H1 (cell line): ENCODE data around the gene MPP2. TPM values are rescaled to one million over a fixed set of nuclear protein-coding genes. Genes with fewer than 3 reads are reported as not detected.
A peak's percentile ranks its signal among the peaks of the same experiment; 100 is the strongest.

Source experiments
- CTCF ChIA-PET: fragments of 300-600 bp; sonication (Branson Sonifier 250); formaldehyde crosslinking; loops from one replicate; lab custom pipeline; 2021; ENCODE audit not compliant: partially characterized antibody; lab: Charles Lee
- POLR2A ChIA-PET: fragments of 300-600 bp; sonication (Branson Sonifier 250); formaldehyde crosslinking; loops from one replicate; lab custom pipeline; 2021; ENCODE audit warnings: inconsistent platforms; ENCODE audit not compliant: partially characterized antibody; lab: Charles Lee
- DNase-seq, 2 experiments: peaks; one replicate each; pipeline versions ENCODE4 v3.0.0 to v3.0.0-alpha.2; 2010 to 2022; ENCODE audit warnings: low spot score in 2 of 2, low read depth in 1 of 2, mixed read lengths in 1 of 2
- FAIRE-seq: peaks from 2 replicates; lab custom pipeline; 2011; peaks lifted over from hg19 to GRCh38; lab: Jason Lieb, UNC
- H2AFZ ChIP-seq: 2 replicates; pipeline ENCODE4 v1.8.1; 2012; ENCODE audit warnings: low read length, inconsistent platforms
- H2AK5ac ChIP-seq: 2 replicates; pipeline ENCODE4 v1.6.1; 2013; ENCODE audit warnings: low read depth, low read length
- H2BK120ac ChIP-seq: replicated peaks from 2 replicates; pipeline ENCODE3; 2013; ENCODE audit warnings: low read depth, low read length, inconsistent platforms
- H2BK12ac ChIP-seq: 2 replicates; pipeline ENCODE4 v1.6.1; 2013; ENCODE audit warnings: low read depth, low read length
- H2BK15ac ChIP-seq: 2 replicates; pipeline ENCODE4 v1.6.1; 2013; ENCODE audit warnings: low read length
- H2BK20ac ChIP-seq: 2 replicates; pipeline ENCODE4 v1.6.1; 2013; ENCODE audit warnings: low read length
- H2BK5ac ChIP-seq: 2 replicates; pipeline ENCODE4 v1.6.1; 2013; ENCODE audit warnings: low read depth, low read length
- H3K14ac ChIP-seq: 2 replicates; pipeline ENCODE4 v1.6.1; 2013; ENCODE audit warnings: inconsistent platforms; ENCODE audit not compliant: insufficient read length
- H3K18ac ChIP-seq: 2 replicates; pipeline ENCODE4 v1.6.1; 2013; ENCODE audit warnings: low read length; ENCODE audit errors: extremely low read depth
- H3K23ac ChIP-seq: 2 replicates; pipeline ENCODE4 v1.6.1; 2013; ENCODE audit warnings: inconsistent platforms; ENCODE audit not compliant: insufficient read length
- H3K23me2 ChIP-seq: 2 replicates; pipeline ENCODE4 v1.6.1; 2013; ENCODE audit warnings: low read depth, low read length
- H3K27ac ChIP-seq: 2 replicates; pipeline ENCODE4 v1.6.1; 2011; ENCODE audit warnings: low read depth, low read length, inconsistent platforms
- H3K27me3 ChIP-seq, 4 experiments: replicated peaks in 1 of 4; 1 replicate in 1 of 4; 2 replicates in 3 of 4; pipeline versions ENCODE4 v1.6.1 to v1.8.1; 2011 to 2013; ENCODE audit warnings: low read length in 3 of 4, mild to moderate bottlenecking in 3 of 4, inconsistent platforms in 2 of 4, mixed read lengths in 2 of 4, moderate library complexity in 1 of 4; ENCODE audit not compliant: control insufficient read depth in 3 of 4, insufficient read depth in 3 of 4; ENCODE audit errors: extremely low read depth in 1 of 4
- H3K36me3 ChIP-seq, 4 experiments: 2 replicates each; pipeline versions ENCODE4 v1.6.1 to v1.8.1; 2011 to 2013; ENCODE audit warnings: mild to moderate bottlenecking in 4 of 4, low read length in 3 of 4, moderate library complexity in 2 of 4, control low read depth in 1 of 4, inconsistent platforms in 1 of 4; ENCODE audit not compliant: insufficient read depth in 4 of 4, control insufficient read depth in 2 of 4
- H3K4ac ChIP-seq: replicated peaks from 2 replicates; pipeline ENCODE3; 2013; ENCODE audit warnings: low read length, low read depth, mixed read lengths, inconsistent platforms; ENCODE audit not compliant: insufficient read length
- H3K4me1 ChIP-seq, 4 experiments: replicated peaks in 1 of 4; 1 replicate in 1 of 4; 2 replicates in 3 of 4; pipeline versions ENCODE4 v1.6.1 to v1.8.1; 2011 to 2013; ENCODE audit warnings: low read length in 3 of 4, inconsistent platforms in 2 of 4, mixed read lengths in 1 of 4; ENCODE audit not compliant: insufficient read depth in 4 of 4, control insufficient read depth in 3 of 4
- H3K4me2 ChIP-seq, 2 experiments: 2 replicates each; pipeline versions ENCODE4 v1.6.1 to v1.8.1; 2011 to 2013; ENCODE audit warnings: low read depth in 2 of 2, low read length in 2 of 2, control low read depth in 1 of 2, inconsistent platforms in 1 of 2, mild to moderate bottlenecking in 1 of 2; ENCODE audit not compliant: insufficient read depth in 1 of 2
- H3K4me3 ChIP-seq, 4 experiments: fragments of 200-600, 300-600 bp in 1 of 4; sonication (generic), shearing (Covaris generic), sonication (Bioruptor Twin) in 1 of 4; 2 replicates each; pipeline versions ENCODE4 v1.5.1 to v1.8.1; 2011 to 2016; ENCODE audit warnings: low read length in 4 of 4, low read depth in 3 of 4, control low read depth in 2 of 4, inconsistent platforms in 2 of 4, mild to moderate bottlenecking in 2 of 4, mixed read lengths in 1 of 4, moderate library complexity in 1 of 4; ENCODE audit not compliant: insufficient read depth in 2 of 4; ENCODE audit errors: extremely low read depth in 1 of 4
- H3K56ac ChIP-seq: replicated peaks from 2 replicates; pipeline ENCODE3; 2013; ENCODE audit warnings: low read depth, mild to moderate bottlenecking, mixed read lengths, low read length, inconsistent platforms; ENCODE audit not compliant: insufficient read length
- H3K79me1 ChIP-seq: 2 replicates; pipeline ENCODE4 v1.6.1; 2013; ENCODE audit warnings: low read depth, low read length, control low read depth
- H3K79me2 ChIP-seq, 2 experiments: 2 replicates each; pipeline versions ENCODE4 v1.6.1 to v1.8.1; 2012 to 2013; ENCODE audit warnings: low read length in 2 of 2, mild to moderate bottlenecking in 2 of 2, inconsistent platforms in 1 of 2; ENCODE audit not compliant: insufficient read depth in 2 of 2, control insufficient read depth in 1 of 2
- H3K9ac ChIP-seq, 4 experiments: replicated peaks in 1 of 4; 1 replicate in 1 of 4; 2 replicates in 3 of 4; pipeline versions ENCODE4 v1.6.1 to v1.8.1; 2011 to 2013; ENCODE audit warnings: low read depth in 3 of 4, low read length in 3 of 4, control low read depth in 2 of 4, mild to moderate bottlenecking in 2 of 4, moderate library complexity in 2 of 4, inconsistent platforms in 1 of 4; ENCODE audit errors: extremely low read depth in 1 of 4
- H3K9me3 ChIP-seq, 2 experiments: 2 replicates each; pipeline versions ENCODE4 v1.6.1 to v1.8.1; 2012 to 2013; ENCODE audit warnings: mild to moderate bottlenecking in 2 of 2, moderate library complexity in 2 of 2, control low read depth in 1 of 2, inconsistent platforms in 1 of 2, low read depth in 1 of 2, low read length in 1 of 2, mixed read lengths in 1 of 2; ENCODE audit not compliant: insufficient read depth in 2 of 2
- H4K20me1 ChIP-seq, 2 experiments: replicated peaks in 1 of 2; 2 replicates each; pipeline versions ENCODE3 to v1.8.1; 2011 to 2013; ENCODE audit warnings: inconsistent platforms in 2 of 2, low read length in 2 of 2, mild to moderate bottlenecking in 1 of 2; ENCODE audit not compliant: insufficient read depth in 2 of 2, control insufficient read depth in 1 of 2
- H4K5ac ChIP-seq: 2 replicates; pipeline ENCODE4 v1.6.1; 2013; ENCODE audit warnings: low read length, low read depth, mixed read lengths, inconsistent platforms; ENCODE audit not compliant: insufficient read length
- H4K8ac ChIP-seq: 2 replicates; pipeline ENCODE4 v1.8.0; 2013; ENCODE audit warnings: mild to moderate bottlenecking, moderate library complexity, low read length, inconsistent platforms; ENCODE audit not compliant: insufficient read depth; ENCODE audit errors: extremely low read depth
- H4K91ac ChIP-seq: replicated peaks from 2 replicates; pipeline ENCODE3; 2013; ENCODE audit warnings: low read length, mixed read lengths, inconsistent platforms; ENCODE audit not compliant: insufficient read length
- CBX8 ChIP-seq: fragments of 300-800, 300-1000 bp; sonication (generic); IDR thresholded peaks from 2 replicates; pipeline ENCODE4 v1.7.1; 2016; ENCODE audit warnings: low read depth, low read length, borderline replicate concordance
- HDAC2 ChIP-seq, 2 experiments: fragments of 300-600 bp in 1 of 2; sonication (generic) in 1 of 2; IDR thresholded peaks; 2 replicates each; pipeline ENCODE4 v1.6.1; 2011 to 2012; ENCODE audit warnings: low read depth in 2 of 2, low read length in 2 of 2, mild to moderate bottlenecking in 2 of 2, moderate library complexity in 2 of 2, borderline replicate concordance in 1 of 2, inconsistent platforms in 1 of 2
- HDAC6 ChIP-seq: IDR thresholded peaks from one replicate; pipeline ENCODE4 v1.7.1; 2012; ENCODE audit warnings: low read depth, mild to moderate bottlenecking, inconsistent platforms, low read length, moderate library complexity
- POLR2AphosphoS5 ChIP-seq: IDR thresholded peaks from 2 replicates; pipeline ENCODE4 v1.6.1; 2011; ENCODE audit warnings: low read depth, low read length
- RFX5 ChIP-seq: IDR thresholded peaks from 2 replicates; pipeline ENCODE4 v1.6.1; 2011; ENCODE audit warnings: low read depth, low read length, improper control_type of control experiment, borderline replicate concordance
- WGBS, 2 experiments: shearing (Covaris generic) in 1 of 2; methylation state at CpG; one replicate each; pipeline versions ENCODE4 v1.1.6 to v1.1.7; 2013 to 2015; ENCODE audit warnings: low lambda C conversion rate in 2 of 2, mixed read lengths in 2 of 2, inconsistent platforms in 1 of 2, low coverage in 1 of 2, missing lambda C conversion rate in 1 of 2; ENCODE audit not compliant: insufficient replicate concordance in 2 of 2, insufficient coverage in 1 of 2, insufficient read length in 1 of 2; ENCODE audit errors: extremely low coverage in 1 of 2, missing lambda C conversion rate in 1 of 2; 5-methylcytosine and 5-hydroxymethylcytosine counted together
- polyA plus RNA-seq, 7 experiments: library from polyadenylated mRNA; depleted of rRNA in 3 of 7; stranded (reverse) in 5 of 7; unstranded in 2 of 7; fragments of >200 nt in 5 of 7; fragments of 200-250 nt in 2 of 7; gene quantifications; 1 replicate in 5 of 7; 2 replicates in 1 of 7; 4 replicates in 1 of 7; pipeline versions ENCODE4 v1.2.1 to v1.2.3, GENCODE V29; 2011 to 2013; ENCODE audit warnings: missing spikeins in 2 of 7, mixed read lengths in 2 of 7
- total RNA-seq: library from RNA; stranded (reverse); fragmentation: NEBNext Ultra II Directional; extraction: Animal tissue kit (Norgen Biotek cat#: 25700); gene quantifications from 2 replicates; pipeline ENCODE4 v1.2.1, GENCODE V29; 2021

Gene MPP2
- total and polyA plus RNA-seq, 2 of the 8 experiments (the other 6 are each of a cell fraction or from before 2014, with no cell fraction given) = 30.9 to 34.1 TPM

DNA sequence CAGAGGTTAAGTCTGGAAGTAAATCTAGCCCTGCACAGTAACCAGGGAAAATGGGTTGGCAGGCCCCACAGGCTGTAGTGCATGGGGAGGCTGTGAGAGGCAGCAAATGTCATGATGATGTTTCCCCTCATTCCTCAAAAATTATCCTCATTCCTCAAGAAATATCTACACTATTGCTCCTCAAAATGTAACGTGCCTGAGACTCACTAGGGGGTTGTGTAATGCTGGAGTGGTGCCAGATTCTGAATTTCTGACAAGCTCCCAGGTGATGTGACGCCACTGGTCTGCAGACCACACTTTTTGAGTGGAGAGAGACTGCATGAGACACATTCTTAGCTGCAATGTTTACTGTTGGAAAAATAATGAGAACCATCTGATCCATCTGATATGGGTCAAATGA is 73.2 kb downstream of the MPP2 start:
- Histone ChIP-seq H3K56ac (no peak overlapping the region), H2BK20ac (no peak overlapping the region), H3K4ac (no peak overlapping the region), H3K14ac (no peak overlapping the region), H2BK120ac (no peak overlapping the region), H2AK5ac (no peak overlapping the region), H3K79me2 (no peaks in the 10 kb centered on the region), H2BK5ac (no peak overlapping the region), H3K4me3 (peak overlapping the region in 2 of 4 experiments; percentile 65 to 87; a peak in 2 of 8 replicates), H2BK15ac (no peak overlapping the region; the same call in 1 of the 2 replicates), H3K23me2 (peaks cover 10% of the 10 kb centered on the region; the same call in 1 of the 2 replicates), H3K79me1 (no peaks in the 10 kb centered on the region), H4K91ac (no peak overlapping the region), H3K27ac (no peak overlapping the region), H3K9ac (no peak overlapping the region), H4K5ac (no peak overlapping the region), H3K18ac (no peak overlapping the region), H3K4me2 (peak overlapping the region in 1 of 2 experiments; percentile 80; a peak in 2 of 4 replicates), H3K23ac (no peak overlapping the region), H2AFZ (no peak overlapping the region), H3K27me3 (peaks cover 0 to 15% (median 13%) of the 10 kb centered on the region in 4 experiments; a peak in 6 of 7 replicates), H4K8ac (no peak overlapping the region), H2BK12ac (no peak overlapping the region), H3K4me1 (peaks cover 0 to 11% (median 6%) of the 10 kb centered on the region in 4 experiments; a peak in 5 of 7 replicates), H3K36me3 (no peaks in the 10 kb centered on the region), H3K9me3 (peaks cover 0 to 4% of the 10 kb centered on the region in 2 experiments; a peak in 2 of 4 replicates), H4K20me1 (peaks cover 0 to 2% of the 10 kb centered on the region in 2 experiments)
- POLR2A ChIA-PET = interaction anchor here (1.1 kb wide), 1 partner anchor 16 kb away, joined by 3 read pairs; no protein-coding TSS in a partner anchor
- TF ChIP-seq POLR2AphosphoS5 (no peak), RFX5 (no peak), HDAC6 (no peak), CBX8 (no peak), HDAC2 (IDR thresholded peaks at IDR 0.05; ENCODE audit: borderline replicate concordance in 1 of 2, low read depth in 2 of 2, low read length in 2 of 2) (no peak)
- no peak for FAIRE-seq
- CTCF ChIA-PET = interaction anchor here (0.7 to 1.1 kb wide), 4 partner anchors 12 to 81 kb away, joined by 3 to 4 read pairs (median 3); partner anchors contain the start of gene CD300LG
- DNase-seq = no peak
- 77% methylated on average over 2 of the region's 2 CpGs; no CpG with 5 or more reads in 1 of the 2 experiments for WGBS, 2 experiments
